22Rv1 (cell line): ENCODE results near the gene TAP1.

Experiments used
- ZFX ChIP-seq: fragments of 450-650 bp; IDR thresholded peaks from 2 replicates; pipeline ENCODE4 v1.6.1; 2017; ENCODE audit warnings: antibody characterized with exemption, borderline replicate concordance
- TF ChIP-seq, protein P1 (sequence below): fragments of 450-650 bp; IDR thresholded peaks from 2 replicates; pipeline ENCODE4 v1.5.1; 2017; ENCODE audit warnings: mild to moderate bottlenecking

DNA sequence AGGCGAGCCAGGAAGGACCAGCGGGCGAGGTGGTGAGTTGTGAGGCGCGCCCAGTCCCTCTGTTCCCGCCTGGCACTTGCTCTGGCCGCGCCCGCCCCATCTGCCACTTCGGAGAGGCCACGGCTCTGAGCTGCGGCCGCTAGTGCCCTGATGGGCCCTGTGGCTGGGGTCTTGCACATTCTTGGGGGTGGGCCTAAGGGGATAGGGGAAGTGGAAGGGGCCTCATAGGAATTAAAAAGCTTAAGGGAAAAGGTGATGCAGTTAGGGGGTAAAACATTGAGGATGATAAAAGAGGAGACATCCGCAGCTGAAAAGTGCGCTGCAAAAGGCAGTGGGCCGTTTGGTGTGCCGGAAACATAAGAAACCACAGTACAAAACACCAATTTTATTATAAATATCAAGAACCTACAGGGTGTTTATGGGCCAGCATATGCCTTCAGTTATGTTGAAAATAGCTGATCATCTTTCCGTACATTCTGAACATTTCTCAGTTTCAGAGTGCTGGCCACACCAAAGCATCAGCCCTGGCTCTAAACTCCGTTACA is 8.6 kb downstream of the TAP1 start:
- TF ChIP-seq, protein P1, sequence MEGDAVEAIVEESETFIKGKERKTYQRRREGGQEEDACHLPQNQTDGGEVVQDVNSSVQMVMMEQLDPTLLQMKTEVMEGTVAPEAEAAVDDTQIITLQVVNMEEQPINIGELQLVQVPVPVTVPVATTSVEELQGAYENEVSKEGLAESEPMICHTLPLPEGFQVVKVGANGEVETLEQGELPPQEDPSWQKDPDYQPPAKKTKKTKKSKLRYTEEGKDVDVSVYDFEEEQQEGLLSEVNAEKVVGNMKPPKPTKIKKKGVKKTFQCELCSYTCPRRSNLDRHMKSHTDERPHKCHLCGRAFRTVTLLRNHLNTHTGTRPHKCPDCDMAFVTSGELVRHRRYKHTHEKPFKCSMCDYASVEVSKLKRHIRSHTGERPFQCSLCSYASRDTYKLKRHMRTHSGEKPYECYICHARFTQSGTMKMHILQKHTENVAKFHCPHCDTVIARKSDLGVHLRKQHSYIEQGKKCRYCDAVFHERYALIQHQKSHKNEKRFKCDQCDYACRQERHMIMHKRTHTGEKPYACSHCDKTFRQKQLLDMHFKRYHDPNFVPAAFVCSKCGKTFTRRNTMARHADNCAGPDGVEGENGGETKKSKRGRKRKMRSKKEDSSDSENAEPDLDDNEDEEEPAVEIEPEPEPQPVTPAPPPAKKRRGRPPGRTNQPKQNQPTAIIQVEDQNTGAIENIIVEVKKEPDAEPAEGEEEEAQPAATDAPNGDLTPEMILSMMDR: no peak
- TF ChIP-seq ZFX: no peak
